ENCODE results near the gene HPN.
A peak's percentile ranks its signal among the peaks of the same experiment; 100 is the strongest.

DNA sequence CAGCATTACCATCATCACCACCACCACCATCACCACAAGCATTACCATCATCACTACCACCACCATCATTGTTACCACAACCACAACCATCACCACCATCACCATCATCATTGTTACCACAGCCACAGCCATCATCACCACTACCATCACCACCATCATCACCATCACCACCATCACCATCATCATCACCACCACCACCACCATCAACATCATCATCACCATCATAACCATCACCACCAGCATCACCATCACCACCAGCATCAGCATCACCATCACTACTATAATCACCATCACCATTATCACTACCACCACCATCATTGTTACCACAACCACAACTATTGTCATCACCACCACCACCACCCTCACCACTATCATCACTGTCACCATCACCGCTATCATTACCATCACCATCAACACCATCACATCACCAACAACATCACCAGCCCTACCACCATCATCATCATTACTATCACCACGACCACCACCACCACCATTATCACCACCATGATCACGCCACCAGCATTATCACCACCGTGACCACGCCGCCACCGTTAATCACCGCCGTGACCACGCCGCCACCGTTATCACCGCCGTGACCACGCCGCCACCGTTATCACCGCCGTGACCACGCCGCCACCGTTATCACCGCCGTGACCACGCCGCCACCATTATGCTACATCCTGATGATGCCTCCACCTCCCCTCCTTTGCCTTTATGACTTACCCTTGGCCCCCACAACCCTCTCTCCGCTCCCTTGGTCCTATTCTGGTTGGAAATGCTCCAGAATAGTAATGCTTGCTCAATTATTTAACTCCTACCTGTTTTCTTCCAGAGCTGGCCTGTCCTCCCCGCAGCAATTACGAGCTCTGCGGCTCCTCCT is 64.1 kb downstream of the HPN start:
- TF ChIP-seq, protein P1, sequence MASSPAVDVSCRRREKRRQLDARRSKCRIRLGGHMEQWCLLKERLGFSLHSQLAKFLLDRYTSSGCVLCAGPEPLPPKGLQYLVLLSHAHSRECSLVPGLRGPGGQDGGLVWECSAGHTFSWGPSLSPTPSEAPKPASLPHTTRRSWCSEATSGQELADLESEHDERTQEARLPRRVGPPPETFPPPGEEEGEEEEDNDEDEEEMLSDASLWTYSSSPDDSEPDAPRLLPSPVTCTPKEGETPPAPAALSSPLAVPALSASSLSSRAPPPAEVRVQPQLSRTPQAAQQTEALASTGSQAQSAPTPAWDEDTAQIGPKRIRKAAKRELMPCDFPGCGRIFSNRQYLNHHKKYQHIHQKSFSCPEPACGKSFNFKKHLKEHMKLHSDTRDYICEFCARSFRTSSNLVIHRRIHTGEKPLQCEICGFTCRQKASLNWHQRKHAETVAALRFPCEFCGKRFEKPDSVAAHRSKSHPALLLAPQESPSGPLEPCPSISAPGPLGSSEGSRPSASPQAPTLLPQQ (tag by site-specific recombination; IDR thresholded peaks at IDR 0.05), result no peak
- TF ChIP-seq ZNF561 (tag by site-specific recombination; IDR thresholded peaks at IDR 0.05; ENCODE audit: borderline replicate concordance) (no peak), GFI1B (tag by site-specific recombination; IDR thresholded peaks at IDR 0.05) (no peak), ZNF221 (tag by site-specific recombination; IDR thresholded peaks at IDR 0.05; ENCODE audit: borderline replicate concordance) (no peak), ZNF366 (tag by site-specific recombination; conservative IDR thresholded peaks at IDR 0.05) (no peak), ZBTB10 (tag by site-specific recombination; IDR thresholded peaks at IDR 0.05) (no peak), ZNF23 (tag by site-specific recombination; IDR thresholded peaks at IDR 0.05; ENCODE audit: borderline replicate concordance) (no peak)
- TF ChIP-seq, protein P2, sequence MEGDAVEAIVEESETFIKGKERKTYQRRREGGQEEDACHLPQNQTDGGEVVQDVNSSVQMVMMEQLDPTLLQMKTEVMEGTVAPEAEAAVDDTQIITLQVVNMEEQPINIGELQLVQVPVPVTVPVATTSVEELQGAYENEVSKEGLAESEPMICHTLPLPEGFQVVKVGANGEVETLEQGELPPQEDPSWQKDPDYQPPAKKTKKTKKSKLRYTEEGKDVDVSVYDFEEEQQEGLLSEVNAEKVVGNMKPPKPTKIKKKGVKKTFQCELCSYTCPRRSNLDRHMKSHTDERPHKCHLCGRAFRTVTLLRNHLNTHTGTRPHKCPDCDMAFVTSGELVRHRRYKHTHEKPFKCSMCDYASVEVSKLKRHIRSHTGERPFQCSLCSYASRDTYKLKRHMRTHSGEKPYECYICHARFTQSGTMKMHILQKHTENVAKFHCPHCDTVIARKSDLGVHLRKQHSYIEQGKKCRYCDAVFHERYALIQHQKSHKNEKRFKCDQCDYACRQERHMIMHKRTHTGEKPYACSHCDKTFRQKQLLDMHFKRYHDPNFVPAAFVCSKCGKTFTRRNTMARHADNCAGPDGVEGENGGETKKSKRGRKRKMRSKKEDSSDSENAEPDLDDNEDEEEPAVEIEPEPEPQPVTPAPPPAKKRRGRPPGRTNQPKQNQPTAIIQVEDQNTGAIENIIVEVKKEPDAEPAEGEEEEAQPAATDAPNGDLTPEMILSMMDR (tag by site-specific recombination; IDR thresholded peaks at IDR 0.05), result peak; percentile 7; the same call in 1 of the 2 replicates
